Measurements from ENCODE around the gene KCNQ1.
"Not testable (repeated sequence)": the region's sequence is repeated elsewhere in the genome, so short reads cannot be mapped to it uniquely, and the experiment has no call there.

KCNQ1 gene

DNA sequence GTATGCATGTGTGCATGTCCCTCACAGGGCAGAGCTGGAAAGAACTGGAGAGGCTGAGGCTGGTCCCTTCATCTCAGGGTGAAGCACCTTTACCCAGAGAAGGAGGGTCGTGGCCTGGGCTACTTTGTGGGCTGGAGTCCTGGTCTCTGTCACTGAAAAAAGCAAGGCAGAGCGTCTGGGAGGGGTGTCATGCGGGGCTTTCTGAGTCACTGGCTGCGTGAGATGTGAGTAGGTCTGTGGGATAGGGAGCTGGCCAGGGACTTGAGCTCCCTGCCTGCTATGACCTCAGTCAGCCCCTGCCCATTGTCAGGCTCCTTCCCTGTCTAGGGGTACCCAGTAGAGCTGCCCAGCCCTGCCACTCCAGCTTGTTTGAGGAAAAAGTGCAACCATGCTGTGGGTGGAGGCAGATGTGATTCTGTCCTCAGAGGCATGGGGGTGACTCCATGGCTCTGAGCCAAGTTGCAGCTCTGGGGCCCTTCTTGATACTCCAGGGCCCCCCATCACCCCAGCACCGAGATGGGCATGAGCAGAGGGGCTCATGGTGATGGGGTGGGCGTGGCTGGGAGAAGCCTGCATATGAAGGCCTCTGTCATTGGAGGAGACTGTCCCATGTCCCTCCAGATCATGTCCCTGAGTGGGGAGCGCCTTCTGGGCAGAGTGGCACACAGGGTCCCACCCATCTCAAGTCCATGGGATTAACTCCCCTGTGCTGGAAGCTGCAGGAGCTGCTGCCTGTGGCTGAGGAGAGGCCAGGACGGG is 27.8 kb downstream of the KCNQ1 start:
- DNase-seq (ENCODE audit: insufficient read length, low spot score): no peak
- FAIRE-seq: no peak
- TF ChIP-seq CTCF (IDR thresholded peaks at IDR 0.05; ENCODE audit: insufficient read depth, missing control alignments): no peak

DNA sequence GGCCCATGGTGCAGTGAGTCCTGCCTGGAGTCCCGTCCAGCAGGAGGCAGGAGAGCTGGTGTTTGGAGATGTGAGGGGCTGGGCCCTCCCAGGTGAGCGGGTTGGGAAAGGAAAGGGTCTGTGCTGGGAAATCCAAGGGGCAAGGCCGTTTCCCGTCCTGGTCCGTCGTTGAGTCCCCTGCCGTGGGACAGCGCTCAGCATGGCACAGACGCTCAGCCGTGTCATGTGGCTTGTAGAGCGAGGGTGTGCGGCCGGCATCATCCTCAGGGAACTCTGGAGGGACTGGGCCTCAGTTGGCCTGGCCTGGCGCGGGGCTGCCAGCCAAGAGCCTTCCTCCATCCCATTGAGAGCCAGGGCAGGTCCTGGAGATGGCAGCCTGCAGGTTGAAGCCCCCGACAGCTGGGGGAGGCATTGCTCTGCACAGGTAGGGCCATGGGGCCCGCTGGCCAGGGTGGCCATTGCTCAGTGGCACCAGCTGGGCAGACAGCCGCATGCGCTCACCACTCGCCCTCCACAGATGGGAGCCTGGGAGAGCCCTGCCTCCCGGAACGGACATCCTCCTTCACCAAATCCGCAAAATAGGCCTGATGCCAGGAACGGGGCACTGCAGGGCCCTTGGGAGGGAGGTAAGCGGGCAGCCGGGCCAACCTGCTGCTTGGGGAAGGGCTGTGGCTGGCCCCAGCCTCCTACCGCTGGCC is 28.7 kb downstream of the KCNQ1 start:
- DNase-seq (ENCODE audit: insufficient read length, low spot score) (no peak), FAIRE-seq (no peak)

GRCh38 chr11:2474059-2474901 is 29.5 kb downstream of the KCNQ1 start:
- no peak for DNase-seq (ENCODE audit: insufficient read length, low spot score)
- no peak for TF ChIP-seq CTCF (IDR thresholded peaks at IDR 0.05; ENCODE audit: insufficient read depth, missing control alignments)
- no peak for FAIRE-seq

More for the DNA sequence above, 28.7 kb downstream of the KCNQ1 start:
- no peak for TF ChIP-seq CTCF (IDR thresholded peaks at IDR 0.05; ENCODE audit: insufficient read depth, missing control alignments)

DNA sequence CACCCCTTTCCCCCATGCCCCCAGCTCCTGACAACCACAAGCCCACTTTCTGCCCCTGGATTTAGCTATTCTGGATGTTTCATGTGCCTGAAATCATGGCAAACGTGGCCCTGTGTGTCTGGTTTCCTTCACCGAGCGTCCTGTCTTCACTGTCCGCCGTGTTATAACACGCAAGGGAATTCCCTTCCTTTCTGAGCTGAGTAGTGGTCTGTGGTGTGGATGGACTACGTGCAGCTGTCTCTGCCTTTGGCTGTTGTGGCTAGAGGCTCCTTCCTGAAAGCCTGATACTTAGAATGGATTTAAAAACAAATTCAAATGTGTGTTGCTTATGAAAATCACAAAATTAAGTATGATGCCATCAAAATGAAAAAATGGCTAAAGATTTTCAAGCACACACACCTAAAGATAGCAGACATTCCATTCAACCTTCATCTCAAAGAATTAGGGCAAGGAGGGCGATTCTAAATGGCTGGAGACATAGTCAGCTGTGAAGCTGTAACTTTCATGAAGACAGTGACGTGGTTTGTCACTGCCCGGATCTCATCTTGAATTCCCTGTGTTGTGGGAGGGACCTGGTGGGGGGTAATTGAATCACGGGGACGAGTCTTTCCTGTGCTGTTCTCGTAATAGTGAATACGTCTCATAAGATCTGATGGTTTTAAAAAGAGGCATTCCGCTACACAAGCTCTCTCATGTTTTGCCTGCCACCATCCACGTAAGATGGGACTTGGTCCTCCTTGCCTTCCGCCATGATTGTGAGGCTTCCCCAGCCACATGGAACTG is 30.5 kb downstream of the KCNQ1 start:
- no peak for FAIRE-seq

GRCh38 chr11:2477254-2477653 is 32.4 kb downstream of the KCNQ1 start:
- FAIRE-seq: no peak
- DNase-seq (ENCODE audit: insufficient read length, low spot score): no peak
- TF ChIP-seq CTCF (IDR thresholded peaks at IDR 0.05; ENCODE audit: insufficient read depth, missing control alignments): no peak

More for the DNA sequence above, 30.5 kb downstream of the KCNQ1 start:
- TF ChIP-seq CTCF (IDR thresholded peaks at IDR 0.05; ENCODE audit: insufficient read depth, missing control alignments): no peak
- DNase-seq (ENCODE audit: insufficient read length, low spot score): no peak

- FAIRE-seq (no peak), DNase-seq (ENCODE audit: insufficient read length, low spot score) (no peak)
- TF ChIP-seq CTCF (IDR thresholded peaks at IDR 0.05; ENCODE audit: insufficient read depth, missing control alignments): no peak
These were observed 33.1 kb downstream of the KCNQ1 start for GRCh38 chr11:2477936-2478335.

DNA sequence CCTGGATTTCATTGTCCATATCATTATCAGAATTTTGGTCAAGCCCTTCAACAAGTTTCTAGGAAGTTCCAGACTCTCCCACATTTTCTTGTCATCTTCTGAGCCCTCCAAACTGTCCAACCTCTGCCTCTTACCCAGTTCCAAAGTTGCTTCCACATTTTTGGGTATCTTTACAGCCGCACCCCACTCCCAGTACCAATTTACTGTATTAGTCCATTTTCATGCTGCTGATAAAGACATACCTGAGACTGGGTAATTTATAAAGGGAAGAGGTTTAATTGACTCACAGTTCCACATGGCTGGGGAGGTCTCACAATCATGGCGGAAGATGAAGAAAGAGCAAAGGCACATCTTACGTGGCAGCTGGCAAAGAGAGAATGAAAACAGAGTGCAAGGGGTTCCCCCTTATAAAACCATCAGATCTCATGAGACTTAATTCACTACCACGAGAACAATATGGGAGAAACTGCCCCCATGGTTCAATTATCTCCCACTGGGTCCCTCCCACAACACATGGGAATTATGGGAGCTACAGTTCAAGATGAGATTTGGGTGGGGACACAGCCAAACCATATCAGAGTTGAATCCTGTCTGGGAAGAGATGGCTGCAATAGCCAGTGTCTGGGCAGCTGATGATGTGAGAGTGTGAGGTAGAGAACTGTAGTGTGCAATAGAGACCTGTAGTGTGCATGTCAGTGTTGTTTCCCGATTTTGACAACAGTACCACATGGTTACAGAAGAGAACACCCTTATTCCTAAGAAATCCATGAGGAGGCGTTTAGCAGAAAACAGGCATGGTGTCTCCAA is 35.5 kb downstream of the KCNQ1 start:
- not testable (repeated sequence) for DNase-seq (ENCODE audit: insufficient read length, low spot score); FAIRE-seq
